ENCODE measurements around the gene NTRK2.

DNA sequence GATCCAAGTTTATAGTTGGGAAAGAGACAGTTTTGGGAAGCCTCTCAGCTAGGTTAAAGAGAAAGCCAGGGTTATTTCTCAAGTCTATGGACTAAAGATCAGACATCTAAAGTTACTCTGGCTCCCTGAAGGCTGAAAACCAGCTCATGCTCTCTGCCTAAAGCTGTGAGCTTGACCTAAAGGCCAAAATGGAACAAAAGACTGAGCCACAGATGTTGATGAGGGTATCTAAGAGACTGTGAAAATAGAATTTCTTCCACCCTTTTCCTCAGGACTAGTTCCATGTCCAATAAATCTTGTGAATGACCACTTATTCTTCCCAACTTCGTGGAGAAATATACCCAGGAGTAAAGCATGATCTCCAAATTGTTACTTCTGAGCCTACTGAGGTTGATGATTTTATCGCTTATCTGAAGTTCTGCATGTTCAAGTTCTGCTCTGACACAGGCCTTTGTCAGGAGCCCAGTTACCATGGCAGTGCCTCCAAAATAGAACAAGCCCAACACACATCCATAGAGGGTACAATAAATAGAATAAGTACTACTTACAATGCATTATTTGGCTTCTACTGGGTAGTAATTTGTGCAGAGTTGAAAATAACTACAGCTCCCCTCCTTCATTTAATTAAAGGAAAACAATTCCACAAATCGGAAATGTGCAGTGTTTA, 373.6 kb downstream of the NTRK2 start:
- TF ChIP-seq, protein P1, sequence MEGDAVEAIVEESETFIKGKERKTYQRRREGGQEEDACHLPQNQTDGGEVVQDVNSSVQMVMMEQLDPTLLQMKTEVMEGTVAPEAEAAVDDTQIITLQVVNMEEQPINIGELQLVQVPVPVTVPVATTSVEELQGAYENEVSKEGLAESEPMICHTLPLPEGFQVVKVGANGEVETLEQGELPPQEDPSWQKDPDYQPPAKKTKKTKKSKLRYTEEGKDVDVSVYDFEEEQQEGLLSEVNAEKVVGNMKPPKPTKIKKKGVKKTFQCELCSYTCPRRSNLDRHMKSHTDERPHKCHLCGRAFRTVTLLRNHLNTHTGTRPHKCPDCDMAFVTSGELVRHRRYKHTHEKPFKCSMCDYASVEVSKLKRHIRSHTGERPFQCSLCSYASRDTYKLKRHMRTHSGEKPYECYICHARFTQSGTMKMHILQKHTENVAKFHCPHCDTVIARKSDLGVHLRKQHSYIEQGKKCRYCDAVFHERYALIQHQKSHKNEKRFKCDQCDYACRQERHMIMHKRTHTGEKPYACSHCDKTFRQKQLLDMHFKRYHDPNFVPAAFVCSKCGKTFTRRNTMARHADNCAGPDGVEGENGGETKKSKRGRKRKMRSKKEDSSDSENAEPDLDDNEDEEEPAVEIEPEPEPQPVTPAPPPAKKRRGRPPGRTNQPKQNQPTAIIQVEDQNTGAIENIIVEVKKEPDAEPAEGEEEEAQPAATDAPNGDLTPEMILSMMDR (conservative IDR thresholded peaks at IDR 0.05; ENCODE audit: low read length), result no peak
- no peak for TF ChIP-seq EZH2phosphoT487 (IDR thresholded peaks at IDR 0.05; ENCODE audit: borderline replicate concordance)

Measured in Loucy (cell line).